ENCODE results near the gene GAB2. TPM values are rescaled to one million over a fixed set of nuclear protein-coding genes. Genes with fewer than 3 reads are reported as not detected.

The GAB2 gene
- total and polyA plus RNA-seq, 2 of the 4 experiments (the other 2 are of a cell fraction), result 3.3 to 5.9 TPM

GRCh38 chr11:78291503-78292108, 126.0 kb downstream of the GAB2 start:
- CTCF ChIA-PET, result interaction anchor here (0.6 kb wide), 1 partner anchor 23 kb away, joined by 3 read pairs; no protein-coding TSS in a partner anchor
- in situ Hi-C loops (cut with MboI; ENCODE audit: low sequenced_read_pairs), result no loop called here
- no peak for ATAC-seq (ENCODE audit: low read depth)

More at GRCh38 chr11:78291503-78292108, 126.0 kb downstream of the GAB2 start:
- Histone ChIP-seq H3K9me3 (ENCODE audit: control insufficient read depth, insufficient read depth, low read length) (no peaks in the 10 kb centered on the region), H3K23ac (ENCODE audit: low read depth, low read length) (no peak overlapping the region), H4K5ac (ENCODE audit: low read depth, low read length) (no peak overlapping the region), H3K36me3 (ENCODE audit: control insufficient read depth, insufficient read depth, low read length) (no peaks in the 10 kb centered on the region), H2AFZ (replicated peaks; ENCODE audit: low read length, poor library complexity) (no peak overlapping the region), H2AK9ac (replicated peaks; ENCODE audit: low read depth, low read length, poor library complexity) (no peak overlapping the region), H3K14ac (replicated peaks; ENCODE audit: low read depth, low read length) (no peak overlapping the region), H3K4me2 (ENCODE audit: low read depth, low read length) (no peak overlapping the region), H3K4me1 (ENCODE audit: control insufficient read depth, insufficient read depth, low read length) (peaks cover 2% of the 10 kb centered on the region; the same call in 1 of the 2 replicates), H2BK15ac (ENCODE audit: low read depth, low read length) (no peak overlapping the region), H3K4ac (ENCODE audit: low read depth, low read length) (no peak overlapping the region), H2AK5ac (ENCODE audit: low read depth, low read length) (no peak overlapping the region), H3K79me1 (ENCODE audit: low read depth in 1 of 2, low read length in 2 of 2) (peaks cover 10 to 23% of the 10 kb centered on the region in 2 experiments), H3K27me3 (ENCODE audit: control insufficient read depth, insufficient read depth, low read length) (no peaks in the 10 kb centered on the region), H2BK5ac (ENCODE audit: low read depth, low read length, poor library complexity, severe bottlenecking) (no peak overlapping the region), H2BK20ac (ENCODE audit: low read depth, low read length) (no peak overlapping the region), H4K91ac (ENCODE audit: insufficient read depth, low read depth, low read length) (no peak overlapping the region), H2BK120ac (ENCODE audit: low read depth, low read length) (no peak overlapping the region), H3K9me1 (ENCODE audit: insufficient read depth, low read length) (no peaks in the 10 kb centered on the region; the same call in 1 of the 2 replicates), H3K9ac (ENCODE audit: low read depth, low read length) (no peak overlapping the region), H4K20me1 (ENCODE audit: insufficient read depth, low read length) (peaks cover 11% of the 10 kb centered on the region), H4K8ac (ENCODE audit: low read depth in 2 of 2, low read length in 2 of 2) (no peak overlapping the region), H3K27ac (ENCODE audit: insufficient read depth, low read length) (no peak overlapping the region), H3K18ac (ENCODE audit: low read depth, low read length) (no peak overlapping the region), H3K4me3 (ENCODE audit: insufficient read depth, low read depth, low read length) (no peak overlapping the region), H3K56ac (ENCODE audit: extremely low read depth, insufficient read depth, low read length) (no peak overlapping the region)
- TF ChIP-seq POLR2A (IDR thresholded peaks at IDR 0.05; ENCODE audit: low read depth, low read length), result no peak
- TF ChIP-seq ELK1 (IDR thresholded peaks at IDR 0.05; ENCODE audit: borderline replicate concordance, low read depth, low read length), result no peak
- no peak for TF ChIP-seq CHD1 (IDR thresholded peaks at IDR 0.05; ENCODE audit: low read depth, low read length)
- TF ChIP-seq MXI1 (IDR thresholded peaks at IDR 0.05; ENCODE audit: borderline replicate concordance, low read depth, low read length), result no peak
- no peak for TF ChIP-seq BHLHE40 (IDR thresholded peaks at IDR 0.05; ENCODE audit: low read depth, low read length)
- TF ChIP-seq FOS (IDR thresholded peaks at IDR 0.05; ENCODE audit: low read depth, low read length), result no peak
- TF ChIP-seq MAFK (IDR thresholded peaks at IDR 0.05; ENCODE audit: low read depth, low read length), result no peak
- no peak for TF ChIP-seq RCOR1 (IDR thresholded peaks at IDR 0.05; ENCODE audit: insufficient replicate concordance, low read length)
- no peak for TF ChIP-seq CTCF (conservative IDR thresholded peaks at IDR 0.05; ENCODE audit: low read depth, low read length)
- TF ChIP-seq RFX5 (IDR thresholded peaks at IDR 0.05; ENCODE audit: low read depth, low read length), result no peak
- no peak for TF ChIP-seq USF2 (IDR thresholded peaks at IDR 0.05; ENCODE audit: low read depth, low read length)
- no peak for TF ChIP-seq NFE2L2 (IDR thresholded peaks at IDR 0.05; ENCODE audit: low read depth, low read length)
- no peak for TF ChIP-seq SMC3 (IDR thresholded peaks at IDR 0.05; ENCODE audit: low read depth, low read length)
- no peak for TF ChIP-seq RAD21 (IDR thresholded peaks at IDR 0.05; ENCODE audit: low read length)
- TF ChIP-seq CEBPB (IDR thresholded peaks at IDR 0.05; ENCODE audit: low read depth, low read length), result no peak
- TF ChIP-seq MAZ (IDR thresholded peaks at IDR 0.05; ENCODE audit: borderline replicate concordance, low read depth, low read length), result no peak
- intact Hi-C loops (cut with micrococcal nuclease), result no loop called here
- no TSS peak for BruUV-seq (replicated peaks)
- no CpG with 5 or more reads among the region's 6 CpGs for WGBS, 2 experiments (ENCODE audit: extremely low coverage in 2 of 2, insufficient read length in 1 of 2)
- dilution Hi-C loops (cut with HindIII; ENCODE audit: low sequenced_read_pairs, unreplicated experiment), result no loop called here
- DNase-seq, result no peak
- POLR2A ChIA-PET (ENCODE audit: unreplicated experiment), result no interaction called here

All from IMR-90 (cell line).